Neural progenitor cell (in vitro differentiated cells): ENCODE data around the gene EZR. TPM values are rescaled to one million over a fixed set of nuclear protein-coding genes. Genes with fewer than 3 reads are reported as not detected.
A peak's percentile ranks its signal among the peaks of the same experiment; 100 is the strongest.

Source experiments
- DNase-seq: peaks from one replicate; pipeline ENCODE4 v3.0.0-alpha.2; 2016; ENCODE audit warnings: low spot score
- H2AFZ ChIP-seq: fragments of 200-600 bp; sonication (generic); replicated peaks from 2 replicates; pipeline ENCODE4 v1.6.1; 2016; ENCODE audit warnings: antibody characterized with exemption
- H3F3A ChIP-seq: fragments of 200-600 bp; sonication (generic); 2 replicates; pipeline ENCODE4 v1.6.1; 2016; ENCODE audit warnings: antibody characterized with exemption, low read depth
- H3K27ac ChIP-seq: fragments of 200-600 bp; sonication (generic); 2 replicates; pipeline ENCODE4 v1.5.1; 2016; ENCODE audit warnings: mild to moderate bottlenecking
- H3K27me3 ChIP-seq: fragments of 200-600 bp; sonication (generic); 2 replicates; pipeline ENCODE4 v1.6.1; 2016; ENCODE audit warnings: mild to moderate bottlenecking, moderate library complexity
- H3K36me3 ChIP-seq: fragments of 200-600 bp; sonication (generic); 2 replicates; pipeline ENCODE4 v1.5.1; 2016
- H3K4me1 ChIP-seq: fragments of 200-600 bp; sonication (generic); 2 replicates; pipeline ENCODE4 v1.6.1; 2016; ENCODE audit warnings: mixed run types
- H3K4me2 ChIP-seq: fragments of 200-600 bp; sonication (generic); 2 replicates; pipeline ENCODE4 v1.6.1; 2016
- H3K4me3 ChIP-seq: fragments of 200-600 bp; sonication (generic); 2 replicates; pipeline ENCODE4 v1.5.1; 2016
- H3K79me2 ChIP-seq: fragments of 200-600 bp; sonication (generic); 2 replicates; pipeline ENCODE4 v1.6.1; 2016; ENCODE audit warnings: low read depth
- H3K9ac ChIP-seq: fragments of 200-600 bp; sonication (generic); 2 replicates; pipeline ENCODE4 v1.6.1; 2016
- H3K9me3 ChIP-seq: fragments of 200-600 bp; sonication (generic); 2 replicates; pipeline ENCODE4 v1.5.1; 2016; ENCODE audit warnings: low read depth
- H4K20me1 ChIP-seq: fragments of 200-600 bp; sonication (generic); 2 replicates; pipeline ENCODE4 v1.6.1; 2016; ENCODE audit warnings: low read depth
- H3K27ac Mint-ChIP-seq: 3 replicates; pipeline ENCODE4 v1.8.0; 2021; ENCODE audit warnings: mixed read lengths
- H3K27me3 Mint-ChIP-seq: 2 replicates; pipeline ENCODE4 v1.8.0; 2022; ENCODE audit warnings: low read depth, mild to moderate bottlenecking, inconsistent platforms, moderate library complexity, mixed read lengths; ENCODE audit not compliant: insufficient read depth
- H3K36me3 Mint-ChIP-seq: 3 replicates; pipeline ENCODE4 v1.8.0; 2021; ENCODE audit warnings: mixed read lengths
- H3K4me1 Mint-ChIP-seq: 3 replicates; pipeline ENCODE4 v1.8.0; 2021; ENCODE audit warnings: mixed read lengths
- H3K4me3 Mint-ChIP-seq: 3 replicates; pipeline ENCODE4 v1.8.0; 2021; ENCODE audit warnings: mild to moderate bottlenecking, moderate library complexity, mixed read lengths
- H3K9me3 Mint-ChIP-seq: 3 replicates; pipeline ENCODE4 v1.8.0; 2020; ENCODE audit warnings: mixed read lengths
- CTCF ChIP-seq: fragments of 200-600 bp; sonication (generic); IDR thresholded peaks from 2 replicates; pipeline ENCODE4 v1.5.1; 2017; ENCODE audit warnings: antibody characterized with exemption, mild to moderate bottlenecking
- EZH2 ChIP-seq: fragments of 200-600 bp; sonication (generic); IDR thresholded peaks from 2 replicates; pipeline ENCODE4 v1.6.1; 2017; ENCODE audit warnings: antibody characterized with exemption, mild to moderate bottlenecking, moderate library complexity
- EZH2phosphoT487 ChIP-seq: fragments of 200-600 bp; sonication (generic); IDR thresholded peaks from 2 replicates; pipeline ENCODE4 v1.6.1; 2017; ENCODE audit warnings: antibody characterized with exemption
- total RNA-seq: library from RNA; depleted of rRNA; stranded (reverse); fragments of >200 nt; gene quantifications from 2 replicates; pipeline ENCODE4 v1.2.3, GENCODE V29; 2015; ENCODE audit warnings: low replicate concordance

Gene EZR
- total RNA-seq, 1 donor from 2014 or later, result 52.0 TPM

- no peak overlapping the region for H3K4me3 ChIP-seq
- H3K27me3 ChIP-seq, result no peaks in the 10 kb centered on the region
- Mint-ChIP-seq H3K9me3 (no peaks in the 10 kb centered on the region), H3K27me3 (peaks cover 6% of the 10 kb centered on the region), H3K4me1 (peaks cover 36% of the 10 kb centered on the region), H3K36me3 (no peaks in the 10 kb centered on the region), H3K27ac (no peak overlapping the region), H3K4me3 (no peak overlapping the region)
- H4K20me1 ChIP-seq, result no peaks in the 10 kb centered on the region
- no peak overlapping the region for H2AFZ ChIP-seq
- no peak for TF ChIP-seq EZH2phosphoT487
- peak; percentile 14 for TF ChIP-seq CTCF
- no peak for TF ChIP-seq EZH2
- H3K79me2 ChIP-seq, result no peaks in the 10 kb centered on the region
- H3K36me3 ChIP-seq, result no peaks in the 10 kb centered on the region
- H3K9ac ChIP-seq, result no peak overlapping the region
- DNase-seq, result peak; percentile 19
- peaks cover under 1% of the 10 kb centered on the region for H3F3A ChIP-seq
- H3K9me3 ChIP-seq, result no peaks in the 10 kb centered on the region
- H3K4me2 ChIP-seq, result no peak overlapping the region
- H3K27ac ChIP-seq, result no peak overlapping the region
- peaks cover 8% of the 10 kb centered on the region for H3K4me1 ChIP-seq
Measured at GRCh38 chr6:158752613-158753012, 66.6 kb downstream of the EZR start.

GRCh38 chr6:158751921-158752320 is 67.2 kb downstream of the EZR start:
- no peaks in the 10 kb centered on the region for H3F3A ChIP-seq
- no peak overlapping the region for H2AFZ ChIP-seq
- peak overlapping the region; percentile 60 for H3K27ac Mint-ChIP-seq
- H3K9me3 Mint-ChIP-seq, result no peaks in the 10 kb centered on the region
- H3K9me3 ChIP-seq, result no peaks in the 10 kb centered on the region
- no peaks in the 10 kb centered on the region for H3K36me3 Mint-ChIP-seq
- no peak overlapping the region for H3K4me2 ChIP-seq
- no peak overlapping the region for H3K27ac ChIP-seq
- H3K4me3 Mint-ChIP-seq, result no peak overlapping the region
- peaks cover 6% of the 10 kb centered on the region for H3K27me3 Mint-ChIP-seq
- no peak for DNase-seq
- no peak overlapping the region for H3K9ac ChIP-seq
- H3K36me3 ChIP-seq, result no peaks in the 10 kb centered on the region
- no peak for TF ChIP-seq EZH2phosphoT487
- TF ChIP-seq CTCF, result no peak
- no peak for TF ChIP-seq EZH2
- no peaks in the 10 kb centered on the region for H3K27me3 ChIP-seq
- H3K4me1 Mint-ChIP-seq, result peaks cover 30% of the 10 kb centered on the region
- H3K79me2 ChIP-seq, result no peaks in the 10 kb centered on the region
- no peak overlapping the region for H3K4me3 ChIP-seq
- peaks cover 5% of the 10 kb centered on the region for H3K4me1 ChIP-seq
- no peaks in the 10 kb centered on the region for H4K20me1 ChIP-seq

- Mint-ChIP-seq H3K9me3 (no peaks in the 10 kb centered on the region), H3K4me1 (peaks cover 30% of the 10 kb centered on the region), H3K36me3 (no peaks in the 10 kb centered on the region), H3K27me3 (peaks cover 6% of the 10 kb centered on the region), H3K27ac (peak overlapping the region; percentile 66), H3K4me3 (no peak overlapping the region)
- Histone ChIP-seq H3K27ac (no peak overlapping the region), H3K79me2 (no peaks in the 10 kb centered on the region), H3F3A (no peaks in the 10 kb centered on the region), H3K36me3 (no peaks in the 10 kb centered on the region), H3K4me3 (no peak overlapping the region), H3K9ac (no peak overlapping the region), H3K4me2 (no peak overlapping the region), H2AFZ (no peak overlapping the region), H3K9me3 (no peaks in the 10 kb centered on the region), H4K20me1 (no peaks in the 10 kb centered on the region), H3K4me1 (peaks cover 5% of the 10 kb centered on the region), H3K27me3 (no peaks in the 10 kb centered on the region)
- DNase-seq, result no peak
- TF ChIP-seq CTCF, result no peak
Measured at GRCh38 chr6:158751224-158751623, 67.9 kb downstream of the EZR start.
